AG08395 (cell line): Measurements from ENCODE around the gene ACTRT3.
A peak's percentile ranks its signal among the peaks of the same experiment; 100 is the strongest.

ENCODE experiments used
- DNase-seq: peaks from one replicate; pipeline ENCODE4 v3.0.0; 2012; ENCODE audit warnings: mixed read lengths, low spot score

ACTRT3 gene

DNA sequence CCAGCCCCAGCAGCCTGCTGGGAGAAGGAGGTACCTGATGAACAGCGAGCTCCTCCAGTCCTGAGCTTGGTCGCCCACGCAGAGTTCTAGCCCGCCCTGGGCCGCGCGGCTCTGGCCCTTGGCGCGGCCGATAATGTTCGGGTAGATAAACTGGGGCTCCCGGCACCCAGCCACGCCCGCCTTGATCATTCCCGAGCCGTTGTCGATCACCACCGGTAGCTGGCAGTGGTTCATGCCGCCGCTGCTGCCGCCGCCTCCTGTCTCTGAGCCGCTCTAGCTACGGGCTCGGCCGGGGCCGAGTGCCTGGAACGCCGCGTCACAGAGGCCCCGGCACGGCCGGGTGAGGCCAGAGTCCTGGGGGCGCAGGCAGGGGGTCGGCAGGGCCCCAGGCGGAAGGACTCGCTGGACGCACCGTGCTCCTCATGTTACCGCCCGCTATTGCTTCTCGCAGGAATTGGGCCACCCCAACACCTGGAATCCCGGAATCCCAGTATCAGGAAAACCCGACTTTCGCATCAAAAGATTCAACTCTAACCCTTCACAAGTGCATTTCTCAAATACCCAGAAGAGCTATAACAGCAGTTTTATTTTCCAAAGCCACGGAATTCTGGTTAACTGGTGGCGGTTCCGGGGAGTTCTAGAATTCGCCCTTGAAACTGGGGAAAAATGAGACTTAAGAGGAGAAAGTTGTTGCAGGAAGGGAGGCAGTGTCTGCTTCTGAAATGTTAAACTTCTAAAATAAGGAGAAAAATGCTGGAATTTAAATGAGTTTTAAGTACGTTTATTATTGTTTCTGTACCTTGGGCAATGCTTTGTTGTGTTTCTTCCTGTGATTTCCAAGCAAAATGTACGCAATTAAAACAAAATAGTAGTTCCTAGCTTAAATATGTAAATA, at the start of gene ACTRT3:
Gene ACTRT3, minus strand, starts transcription at position 275 of the 895 bp plus-strand sequence. Its CDS starts 41 bp downstream, at position 234.
- DNase-seq, result peak; percentile 48

DNA sequence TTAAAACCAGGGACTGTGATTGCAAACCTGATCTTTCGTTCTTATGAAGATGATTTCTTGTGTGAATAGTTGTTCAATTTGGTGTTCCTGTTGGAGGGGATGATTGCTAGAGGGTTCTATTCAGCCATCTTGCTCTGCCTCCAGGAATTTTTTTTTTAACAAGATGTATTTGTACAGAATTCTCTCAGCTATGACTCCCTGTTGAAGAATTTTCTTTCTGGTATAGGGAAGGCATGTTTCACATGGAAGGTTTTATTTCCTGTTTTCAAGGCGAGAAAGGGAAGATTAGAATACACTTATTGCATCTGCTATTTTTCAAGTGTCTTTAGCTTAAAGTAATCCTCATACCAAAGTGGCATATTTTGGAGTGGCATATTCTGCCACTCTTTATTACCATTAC, 49.0 kb upstream of the ACTRT3 start:
- no peak for DNase-seq

DNA sequence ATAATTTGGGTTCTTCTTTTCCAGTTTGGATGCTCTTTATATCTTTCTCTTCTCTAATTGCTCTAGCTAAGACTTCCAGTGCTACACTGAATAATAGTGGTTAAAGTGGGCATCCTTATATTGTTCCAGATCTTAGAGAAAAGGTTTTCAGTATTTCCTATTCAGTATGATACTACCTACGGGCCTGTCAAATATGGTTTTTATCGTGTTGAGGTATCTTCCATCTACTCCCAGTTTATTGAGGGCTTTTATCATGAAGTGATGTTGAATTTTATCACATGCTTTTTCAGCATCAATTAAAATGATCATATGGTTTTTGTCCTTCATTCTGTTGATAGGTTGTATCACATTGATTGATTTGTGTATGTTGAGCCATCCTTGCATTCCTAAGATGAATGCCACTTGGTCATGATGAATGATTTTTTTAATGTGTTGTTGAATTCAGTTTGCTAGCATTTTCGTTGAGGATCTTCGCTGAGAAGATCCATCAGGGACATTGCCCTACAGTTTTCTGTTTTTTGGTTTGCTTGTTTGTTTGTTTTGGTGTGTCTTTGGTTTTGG, 46.3 kb upstream of the ACTRT3 start:
- DNase-seq, result no peak

DNA sequence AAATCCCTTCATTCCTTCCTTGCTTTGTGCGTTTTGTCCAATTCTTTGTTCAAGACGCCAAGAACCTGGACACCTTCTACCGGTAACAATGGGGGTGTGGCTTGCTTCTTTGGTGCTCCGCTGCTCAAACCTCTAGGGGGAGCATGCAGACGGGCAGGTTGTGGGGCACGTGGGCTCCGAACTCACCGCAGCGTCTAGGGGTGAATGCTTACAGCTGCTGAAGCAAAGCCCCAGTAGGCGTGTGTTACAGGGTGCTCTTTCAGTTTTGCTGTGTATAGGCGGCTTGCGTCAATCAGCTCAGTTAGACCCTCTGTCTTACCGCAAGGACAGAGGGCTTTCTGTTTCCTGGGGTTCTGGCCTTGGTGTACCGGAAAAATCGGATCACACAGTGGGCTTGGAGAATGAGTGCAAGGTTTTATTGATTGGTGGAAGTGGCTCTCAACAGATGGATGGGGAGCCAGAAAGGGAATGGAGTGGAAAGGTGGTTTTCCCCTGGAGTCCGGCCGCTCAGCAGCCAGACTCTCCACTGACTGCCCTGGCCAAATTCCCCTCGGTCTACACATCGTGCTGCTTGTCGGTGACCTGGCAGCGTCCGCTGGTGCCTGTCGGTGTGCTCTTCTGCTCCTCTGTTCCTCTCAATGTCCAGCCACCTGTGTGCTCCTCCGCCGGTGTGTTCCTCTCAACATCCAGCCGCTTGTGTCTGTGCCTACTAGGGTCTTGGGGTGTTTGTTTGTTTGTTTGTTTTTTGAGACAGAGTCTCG, 44.6 kb upstream of the ACTRT3 start:
- no peak for DNase-seq

DNA sequence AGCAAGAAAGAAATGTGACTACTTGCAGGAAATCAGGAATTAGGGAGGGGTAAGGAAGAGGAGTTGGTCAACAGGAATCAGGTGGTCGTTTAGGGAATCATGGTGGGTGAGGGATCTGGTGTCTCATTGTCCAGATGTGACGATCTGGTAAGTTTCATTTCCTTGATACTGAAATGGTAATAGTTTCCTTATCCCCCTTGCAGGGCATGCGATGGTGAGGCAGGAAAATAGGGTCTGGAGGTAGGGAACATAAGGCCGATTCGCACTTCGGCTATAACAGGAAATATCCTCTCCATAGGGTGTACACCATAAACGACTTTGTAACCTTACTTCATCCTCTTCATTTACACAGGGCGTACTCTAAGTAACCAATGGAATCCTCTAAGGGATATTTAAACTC, 43.9 kb upstream of the ACTRT3 start:
- DNase-seq, result no peak

DNA sequence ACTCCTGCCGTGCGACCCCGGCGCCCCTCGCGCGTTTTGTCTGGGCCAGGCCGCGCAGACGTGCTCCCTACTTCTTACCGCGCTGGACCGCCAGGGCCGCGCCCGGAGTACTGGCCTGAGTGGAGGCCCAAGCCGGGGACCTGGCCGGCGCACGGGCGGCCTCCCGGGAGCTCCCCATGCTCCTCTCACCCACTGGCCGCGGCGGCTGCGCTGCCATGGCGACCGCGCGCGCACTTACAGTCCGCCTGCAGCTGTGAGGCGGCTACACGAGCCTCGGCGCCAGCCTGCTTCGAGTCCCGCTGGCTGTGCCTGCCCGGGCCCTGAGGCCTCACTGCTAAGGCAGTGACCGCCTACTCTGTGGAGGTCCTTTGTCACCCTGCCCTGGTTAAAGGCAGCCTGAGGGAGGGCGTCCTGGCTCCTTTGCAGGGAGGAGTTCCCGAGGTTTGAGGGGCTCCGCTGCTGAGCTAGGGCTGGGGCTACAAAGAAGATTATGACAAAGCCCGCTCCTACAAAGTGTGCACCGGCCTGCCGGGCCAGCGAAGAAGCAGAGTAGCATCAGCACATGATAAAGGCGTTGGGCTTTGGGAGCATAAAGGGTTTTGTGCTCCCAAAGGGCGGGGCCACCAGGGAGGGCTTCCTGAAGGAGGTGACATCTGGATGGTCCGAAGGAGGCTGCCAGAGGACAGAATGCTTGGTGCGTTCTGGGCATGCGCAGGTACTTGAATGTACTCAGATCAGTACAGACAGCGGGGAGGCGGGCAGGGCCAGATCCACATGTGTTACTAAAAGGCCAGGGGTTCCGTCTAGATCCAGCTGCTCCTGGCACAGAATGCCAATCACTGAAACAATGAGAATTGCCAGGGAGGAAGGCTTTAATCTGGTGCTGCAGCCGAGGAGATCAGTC, 43.2 kb upstream of the ACTRT3 start, which contains the start of the genes LRRC34 and LRRIQ4:
Gene LRRC34, minus strand, starts transcription at position 573 of the 904 bp plus-strand sequence. Its CDS starts 356 bp downstream, at position 217.
Gene LRRIQ4, plus strand, starts transcription at position 539 of the 904 bp plus-strand sequence. CDS start 9,052 bp downstream, outside the sequence.
- DNase-seq, result peak; percentile 80

DNA sequence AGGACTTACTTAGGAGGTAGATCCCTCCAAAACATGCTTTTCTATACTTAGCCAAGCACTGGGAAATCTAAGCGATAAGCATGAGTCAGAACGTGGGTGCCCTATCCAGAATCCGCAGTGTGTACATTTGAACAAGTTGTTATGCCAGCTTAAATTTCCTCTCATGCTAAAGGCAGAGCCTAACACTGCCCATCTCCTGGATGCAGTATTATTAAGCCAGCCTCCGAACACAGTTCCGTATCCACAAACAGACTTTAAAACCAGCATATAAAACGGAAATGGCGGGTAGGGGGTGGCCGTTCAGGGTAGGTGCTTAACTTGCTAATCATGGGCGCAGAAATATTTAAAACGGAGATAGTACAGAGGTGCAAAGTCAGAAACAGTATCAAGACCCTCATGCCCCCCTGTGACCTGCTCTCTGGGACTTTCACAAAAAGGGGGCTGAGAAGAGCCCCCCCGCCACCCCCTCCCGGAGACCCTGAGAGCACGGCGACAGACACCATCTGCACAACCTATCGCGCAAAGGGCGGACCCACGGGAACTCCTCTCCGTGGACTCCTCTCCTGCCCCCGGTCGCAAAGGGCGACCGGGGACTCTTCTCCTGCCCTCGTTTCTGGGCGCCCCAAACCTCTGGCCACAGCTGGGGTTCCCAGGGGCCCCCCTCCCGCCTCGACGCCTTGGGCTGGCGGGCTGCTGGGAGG, 42.4 kb upstream of the ACTRT3 start:
- DNase-seq, result peak; percentile 41

DNA sequence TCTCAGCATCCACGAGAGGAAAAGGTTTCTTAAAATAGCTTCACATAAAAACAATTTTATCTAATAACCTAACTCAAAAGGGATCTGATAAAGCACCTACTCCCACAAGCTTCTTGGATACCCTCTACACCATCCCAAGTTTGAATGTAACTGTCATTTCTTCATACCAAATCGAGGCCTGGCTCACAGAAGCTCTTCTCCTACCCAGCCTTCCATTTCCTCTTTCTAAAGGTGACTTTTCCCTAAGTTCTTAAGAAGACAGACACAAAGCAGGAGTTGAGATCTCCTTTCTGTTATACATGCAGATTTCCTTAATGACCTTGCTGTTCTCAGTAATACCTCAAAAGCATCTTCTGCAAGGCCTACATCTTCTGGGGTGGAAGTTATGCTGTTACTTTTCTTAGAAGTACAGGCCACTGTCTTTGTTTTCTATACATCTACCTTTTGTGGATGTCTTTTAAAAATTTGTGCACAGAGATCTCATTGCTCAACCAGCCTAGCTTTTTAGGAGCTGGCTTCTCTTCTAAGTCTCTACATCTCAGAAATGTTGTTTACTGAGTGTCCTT, 40.0 kb upstream of the ACTRT3 start:
- no peak for DNase-seq

DNA sequence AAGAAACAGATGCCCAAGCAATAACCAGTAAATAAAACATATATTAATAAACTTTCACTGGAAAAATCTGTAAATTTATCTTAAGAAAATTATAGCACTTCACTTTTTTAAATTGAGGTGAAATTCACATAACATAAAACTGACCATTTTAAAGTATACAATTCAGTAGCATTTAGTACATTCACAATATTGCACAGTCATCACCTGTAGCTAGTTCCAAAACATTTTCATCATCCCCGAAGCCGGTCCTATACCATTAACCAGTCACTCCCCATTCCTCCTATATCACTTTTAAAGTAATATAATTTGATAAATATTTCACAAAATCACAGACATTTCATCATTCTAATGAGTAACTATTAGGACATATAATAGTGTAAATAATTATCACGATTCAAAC, 35.3 kb upstream of the ACTRT3 start:
- DNase-seq, result no peak

DNA sequence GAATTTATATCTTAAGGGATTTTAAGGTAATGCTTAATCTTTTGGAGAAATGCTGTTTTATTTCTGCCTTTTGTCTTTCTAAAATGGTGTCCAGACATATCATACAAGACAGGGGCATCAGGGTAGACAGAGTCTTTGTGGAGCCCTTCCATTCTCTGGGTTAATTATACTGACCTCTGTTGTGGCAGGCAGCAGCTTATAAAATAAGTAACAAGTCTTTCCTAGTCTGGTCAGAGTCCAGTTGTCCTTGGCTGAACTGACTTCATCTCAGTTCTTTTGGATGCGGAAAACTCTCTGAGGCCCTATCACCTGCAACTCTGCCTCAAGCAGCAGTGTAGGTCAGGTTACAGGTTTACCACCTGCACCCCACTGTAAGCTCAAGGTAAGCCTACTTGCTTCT, 23.0 kb upstream of the ACTRT3 start:
- no peak for DNase-seq

DNA sequence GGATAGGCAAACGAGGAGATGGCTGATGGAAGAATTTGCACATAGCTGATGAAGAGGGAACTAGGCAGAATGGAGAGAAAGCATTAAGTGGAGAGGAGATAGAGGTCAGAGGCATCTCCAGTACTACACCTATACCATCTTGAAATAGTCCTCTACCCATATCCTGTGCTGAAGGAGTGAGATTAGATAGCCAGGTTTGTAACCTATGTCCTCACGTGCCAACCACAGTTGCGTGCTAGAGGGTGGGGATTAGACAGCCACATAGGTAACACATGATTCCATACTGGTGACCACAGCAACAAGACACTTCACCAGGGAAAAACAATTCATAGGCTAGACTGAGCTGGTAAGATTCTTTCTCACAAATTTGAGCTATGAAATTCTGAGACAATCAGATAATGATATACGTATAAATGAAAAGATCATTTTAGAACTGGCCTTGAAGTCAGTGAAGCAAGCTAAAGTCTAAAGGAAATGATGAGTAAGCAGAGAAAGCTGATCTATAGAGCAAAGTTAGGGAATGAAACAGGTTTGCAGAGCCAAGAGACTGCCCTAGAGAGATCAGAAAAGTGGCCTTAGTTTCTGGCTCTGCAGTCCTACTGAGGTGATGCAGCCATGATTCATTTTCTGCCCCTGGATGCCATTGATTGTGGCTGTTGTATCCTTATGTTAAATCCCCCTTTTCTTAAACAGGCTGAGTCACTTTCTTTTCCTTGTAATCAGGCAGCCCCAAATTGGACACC, 21.5 kb upstream of the ACTRT3 start:
- no peak for DNase-seq

DNA sequence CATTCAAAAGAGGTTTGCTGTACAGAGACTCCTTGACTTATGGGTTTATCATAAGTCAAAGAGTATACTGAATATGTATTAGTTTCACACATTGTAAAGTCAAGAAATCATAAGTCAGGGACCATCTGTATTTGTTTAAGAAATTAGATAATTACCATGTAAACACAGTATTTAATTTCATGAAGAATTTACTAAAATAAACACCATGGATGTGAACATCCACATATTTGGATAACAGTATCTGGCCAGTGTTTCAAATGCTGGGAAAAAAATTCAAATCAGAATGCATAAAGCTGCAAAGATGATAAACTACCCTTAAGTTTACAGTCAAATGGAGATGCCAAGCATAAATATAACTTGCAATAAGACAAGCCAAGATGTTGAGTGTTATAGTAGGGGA, 20.9 kb upstream of the ACTRT3 start:
- DNase-seq, result no peak

DNA sequence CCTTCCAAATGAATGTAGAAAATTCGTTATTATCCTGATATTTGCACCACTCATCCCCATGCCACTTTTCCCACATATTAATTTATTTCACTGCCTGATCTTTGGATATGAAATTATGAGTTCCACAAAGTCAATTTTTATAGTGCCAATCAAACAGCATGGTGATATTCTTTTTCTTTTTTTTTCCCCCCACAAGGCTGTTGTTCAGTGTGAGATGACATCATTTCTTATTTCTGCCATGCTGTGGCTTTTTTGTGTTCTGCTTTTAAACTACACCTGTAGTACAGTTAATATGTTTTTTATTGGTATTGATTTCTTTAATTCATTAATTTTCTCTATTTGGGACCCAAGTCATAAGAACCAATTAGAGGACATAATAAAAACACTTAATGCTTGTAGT, 18.4 kb upstream of the ACTRT3 start:
- DNase-seq, result no peak

DNA sequence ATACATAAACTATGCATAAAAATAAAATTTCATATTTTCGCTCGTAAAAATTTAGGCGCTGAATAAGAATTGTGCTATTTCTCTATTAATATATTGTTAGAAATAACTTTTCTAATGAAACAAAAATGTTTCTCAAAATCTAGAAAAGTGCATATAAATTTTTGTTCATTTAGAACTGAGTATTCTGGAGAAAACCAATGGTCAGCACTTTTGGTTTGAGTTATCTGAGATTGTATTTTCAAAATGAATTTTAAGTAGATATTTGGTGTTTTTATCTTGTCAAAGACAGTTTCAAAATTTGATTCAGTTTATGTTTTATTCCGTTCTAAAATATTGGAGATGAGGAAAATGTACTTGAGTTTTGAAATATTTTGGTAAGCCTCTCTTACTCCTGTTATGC, 17.8 kb upstream of the ACTRT3 start:
- DNase-seq, result no peak

DNA sequence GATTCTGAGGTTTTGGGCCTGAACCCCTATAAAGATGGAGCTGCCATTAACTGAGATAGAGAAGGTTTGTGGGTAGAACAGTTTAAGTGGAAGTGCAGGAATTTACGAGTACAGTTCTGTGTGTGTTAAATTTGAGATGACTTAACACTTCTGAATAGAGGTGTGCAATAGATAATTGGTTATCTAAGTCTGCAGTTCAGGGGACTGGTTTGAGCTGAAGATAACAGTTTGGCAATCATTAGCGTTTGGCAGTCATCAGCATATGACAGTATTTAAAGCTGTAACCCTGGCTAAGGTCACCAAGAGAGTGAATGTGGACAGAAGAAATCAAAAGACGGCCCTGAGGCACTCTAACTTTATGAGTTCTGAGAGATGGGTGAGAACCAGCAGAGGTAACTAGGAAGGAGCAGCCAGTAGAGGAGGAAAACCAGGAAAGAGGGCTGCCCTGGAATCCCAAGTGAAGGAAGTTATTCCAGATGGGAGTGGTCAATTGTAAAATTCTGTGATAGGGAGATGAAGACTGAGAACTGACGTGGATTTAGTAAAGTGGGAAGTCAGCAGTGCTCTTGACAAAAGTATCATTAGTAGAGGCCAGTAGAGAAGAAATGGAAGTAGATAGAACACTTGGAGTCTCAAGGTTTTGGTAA, 12.0 kb upstream of the ACTRT3 start:
- DNase-seq, result no peak

DNA sequence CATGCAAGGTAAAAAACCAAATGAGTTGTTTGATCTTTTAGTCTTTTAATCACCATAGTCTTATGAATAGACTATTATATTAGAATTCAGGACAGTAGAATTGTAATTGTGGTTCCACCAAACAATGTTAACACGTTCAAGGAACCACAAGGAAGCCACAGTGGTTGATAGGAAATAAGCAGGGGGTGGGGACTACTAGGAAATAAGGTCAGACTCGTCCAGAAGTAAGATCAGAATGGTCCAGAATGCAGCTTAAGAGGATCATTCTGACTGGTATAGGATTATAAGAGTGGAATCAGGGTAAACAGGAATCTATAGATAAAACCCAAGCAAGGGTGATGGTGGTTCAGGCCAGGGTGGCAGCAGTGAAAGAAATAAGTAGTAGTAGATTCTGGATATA, 11.4 kb upstream of the ACTRT3 start:
- DNase-seq, result no peak

DNA sequence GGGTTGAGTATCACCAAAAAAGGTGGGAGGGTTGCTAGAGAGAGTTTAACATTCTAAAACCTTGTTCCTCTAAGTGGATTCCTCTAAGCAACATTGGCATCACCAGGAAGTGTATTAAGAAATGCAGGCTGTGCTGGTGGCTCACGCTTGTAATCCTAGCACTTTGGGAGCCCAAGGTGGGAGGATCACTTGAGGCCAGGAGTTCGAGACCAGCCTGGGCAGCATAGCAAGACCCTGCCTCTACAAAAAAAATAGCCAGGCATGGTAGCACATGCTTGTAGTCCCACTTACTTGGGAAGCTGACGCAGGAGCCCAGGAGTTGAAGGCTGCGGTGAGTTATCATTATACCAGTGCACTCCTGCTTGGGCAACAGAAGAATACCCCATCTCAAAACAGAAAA, 8.5 kb upstream of the ACTRT3 start:
- DNase-seq, result no peak

DNA sequence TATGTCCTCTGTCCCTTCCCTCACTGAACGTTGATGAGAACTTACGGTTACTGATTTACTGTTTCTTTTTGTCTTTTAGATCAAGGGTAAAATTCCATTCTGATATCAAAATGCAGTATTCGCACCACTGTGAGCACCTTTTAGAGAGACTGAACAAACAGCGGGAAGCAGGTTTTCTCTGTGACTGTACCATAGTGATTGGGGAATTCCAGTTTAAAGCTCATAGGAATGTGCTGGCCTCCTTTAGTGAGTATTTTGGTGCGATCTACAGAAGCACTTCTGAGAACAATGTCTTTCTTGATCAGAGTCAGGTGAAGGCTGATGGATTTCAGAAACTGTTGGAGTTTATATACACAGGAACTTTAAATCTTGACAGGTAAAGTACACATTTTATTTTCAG, 4.8 kb upstream of the ACTRT3 start:
- DNase-seq, result no peak
